OCI-LY7 (cell line): ENCODE data around the gene NSMCE3. TPM values are rescaled to one million over a fixed set of nuclear protein-coding genes. Genes with fewer than 3 reads are reported as not detected.

Experiments
- BruUV-seq: library from RNA; stranded (reverse); fragments of 400-500 nt; replicated peaks from 2 replicates; lab custom pipeline; 2021; lab: Mats Ljungman, UMichigan
- CTCF ChIA-PET: fragments of 300-600 bp; sonication (Branson Sonifier 250); formaldehyde crosslinking; loops from one replicate; lab custom pipeline; 2022; ENCODE audit warnings: antibody characterized with exemption; ENCODE audit not compliant: unreplicated experiment; lab: Charles Lee
- POLR2A ChIA-PET: fragments of 300-600 bp; sonication (Branson Sonifier 250); formaldehyde crosslinking; loops from one replicate; lab custom pipeline; 2022; ENCODE audit warnings: antibody characterized with exemption; lab: Charles Lee
- DNase-seq: peaks from one replicate; pipeline ENCODE4 v3.0.0-alpha.2; 2015; ENCODE audit warnings: low spot score
- H2AFZ ChIP-seq: fragments of 200-600 bp; sonication (generic), shearing (Covaris generic); 2 replicates; pipeline ENCODE4 v1.6.1; 2014; ENCODE audit warnings: mild to moderate bottlenecking, antibody characterized with exemption, low read length, moderate library complexity
- H3K27ac ChIP-seq: fragments of 200-600 bp; sonication (generic); 2 replicates; pipeline ENCODE4 v1.5.1; 2014; ENCODE audit warnings: mixed run types, low read depth, mild to moderate bottlenecking, moderate library complexity, low read length, inconsistent platforms; ENCODE audit not compliant: poor library complexity, severe bottlenecking
- H3K36me3 ChIP-seq: fragments of 200-600 bp; sonication (generic); 2 replicates; pipeline ENCODE4 v1.6.1; 2014; ENCODE audit warnings: mild to moderate bottlenecking, antibody characterized with exemption, low read length, moderate library complexity, mixed read lengths; ENCODE audit not compliant: insufficient read depth
- H3K4me1 ChIP-seq: fragments of 200-600 bp; sonication (generic); 2 replicates; pipeline ENCODE4 v1.5.1; 2014; ENCODE audit warnings: mild to moderate bottlenecking, low read length; ENCODE audit not compliant: insufficient read depth, poor library complexity, severe bottlenecking
- H3K4me2 ChIP-seq: fragments of 200-600 bp; sonication (generic); 2 replicates; pipeline ENCODE4 v1.6.1; 2014; ENCODE audit warnings: mild to moderate bottlenecking, low read length
- H3K4me3 ChIP-seq: fragments of 200-600 bp; sonication (generic); 2 replicates; pipeline ENCODE4 v1.5.1; 2014; ENCODE audit warnings: mild to moderate bottlenecking, low read depth, low read length; ENCODE audit not compliant: poor library complexity, severe bottlenecking
- H3K79me2 ChIP-seq: fragments of 200-600 bp; sonication (generic); 2 replicates; pipeline ENCODE4 v1.6.1; 2016; ENCODE audit warnings: low read depth, mild to moderate bottlenecking, low read length, moderate library complexity, mixed read lengths; ENCODE audit not compliant: insufficient read depth
- H3K9me2 ChIP-seq: fragments of 200-600 bp; sonication (generic); 2 replicates; pipeline ENCODE4 v1.6.1; 2016; ENCODE audit warnings: mild to moderate bottlenecking, low read length, mixed read lengths; ENCODE audit not compliant: insufficient read depth
- H3K9me3 ChIP-seq: fragments of 200-600 bp; sonication (generic); 2 replicates; pipeline ENCODE4 v1.6.1; 2014; ENCODE audit warnings: mild to moderate bottlenecking, mixed run types, low read length, mixed read lengths
- H4K20me1 ChIP-seq: fragments of 200-600 bp; sonication (generic); 2 replicates; pipeline ENCODE4 v1.6.1; 2014; ENCODE audit warnings: mild to moderate bottlenecking, antibody characterized with exemption, low read length, moderate library complexity, mixed read lengths; ENCODE audit not compliant: insufficient read depth
- EZH2phosphoT487 ChIP-seq: fragments of 200-600 bp; sonication (generic); IDR thresholded peaks from 2 replicates; pipeline ENCODE4 v1.6.1; 2018; ENCODE audit warnings: low read depth, borderline replicate concordance, mild to moderate bottlenecking, mixed run types, antibody characterized with exemption, low read length, moderate library complexity, mixed read lengths
- intact Hi-C: fragments of 100-400 bp; cut with micrococcal nuclease; formaldehyde crosslinking; loops from one replicate; pipeline ENCODE4 v1.10.0; 2022; ENCODE audit not compliant: unreplicated experiment
- total RNA-seq, 2 experiments: library from RNA; depleted of rRNA in 1 of 2; stranded (reverse); fragments of >200 nt in 1 of 2; shearing (Covaris generic) in 1 of 2; gene quantifications; 2 replicates each; pipeline ENCODE4 v1.2.3, GENCODE V29; 2014 to 2022
- TF ChIP-seq, protein P1 (sequence below): fragments of 200-600 bp; sonication (generic); conservative IDR thresholded peaks from 2 replicates; pipeline ENCODE4 v1.5.1; 2014; ENCODE audit warnings: mild to moderate bottlenecking, antibody characterized with exemption, low read length, moderate library complexity, mixed read lengths

Gene NSMCE3
- total RNA-seq, 2 experiments from 2014 or later: 18.6 to 29.4 TPM

DNA sequence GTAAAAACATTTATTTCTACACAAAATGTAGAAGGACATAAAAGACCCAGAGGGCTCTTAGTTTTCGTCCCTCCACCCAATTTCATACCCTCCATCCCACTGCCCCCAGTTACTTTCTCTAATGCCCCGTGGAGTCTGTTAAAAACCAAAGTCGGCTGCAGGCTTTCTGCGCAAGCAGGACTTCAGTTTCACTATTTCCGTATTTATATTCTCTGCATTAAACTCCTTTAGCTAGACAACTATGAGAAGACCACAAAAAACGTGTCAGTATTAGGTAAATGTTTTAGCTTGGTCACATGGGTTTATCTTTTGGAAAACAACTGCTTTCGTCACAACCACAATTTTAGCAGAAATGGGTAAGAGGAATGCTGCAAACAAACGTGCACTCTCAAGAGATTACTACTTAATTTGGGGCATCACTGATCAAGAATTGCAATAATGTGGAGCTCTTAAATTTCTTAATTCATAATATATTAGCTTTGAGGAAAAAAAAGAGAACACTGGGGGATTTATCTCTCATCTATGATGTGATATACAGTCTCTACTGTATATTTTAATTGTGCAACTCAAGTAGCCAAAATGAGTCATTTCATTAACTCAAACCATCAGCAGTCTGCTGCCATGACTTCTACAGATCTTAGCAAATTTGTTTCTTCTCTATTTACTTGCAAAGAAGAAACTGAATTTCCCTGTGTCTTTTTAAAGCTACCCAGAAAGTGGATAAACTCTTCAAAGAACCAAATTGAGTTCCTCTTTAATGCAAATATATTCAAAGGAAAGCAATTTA, 740 bp upstream of the NSMCE3 start:
- H3K4me1 ChIP-seq: peaks cover 28% of the 10 kb centered on the region
- TF ChIP-seq, protein P1, sequence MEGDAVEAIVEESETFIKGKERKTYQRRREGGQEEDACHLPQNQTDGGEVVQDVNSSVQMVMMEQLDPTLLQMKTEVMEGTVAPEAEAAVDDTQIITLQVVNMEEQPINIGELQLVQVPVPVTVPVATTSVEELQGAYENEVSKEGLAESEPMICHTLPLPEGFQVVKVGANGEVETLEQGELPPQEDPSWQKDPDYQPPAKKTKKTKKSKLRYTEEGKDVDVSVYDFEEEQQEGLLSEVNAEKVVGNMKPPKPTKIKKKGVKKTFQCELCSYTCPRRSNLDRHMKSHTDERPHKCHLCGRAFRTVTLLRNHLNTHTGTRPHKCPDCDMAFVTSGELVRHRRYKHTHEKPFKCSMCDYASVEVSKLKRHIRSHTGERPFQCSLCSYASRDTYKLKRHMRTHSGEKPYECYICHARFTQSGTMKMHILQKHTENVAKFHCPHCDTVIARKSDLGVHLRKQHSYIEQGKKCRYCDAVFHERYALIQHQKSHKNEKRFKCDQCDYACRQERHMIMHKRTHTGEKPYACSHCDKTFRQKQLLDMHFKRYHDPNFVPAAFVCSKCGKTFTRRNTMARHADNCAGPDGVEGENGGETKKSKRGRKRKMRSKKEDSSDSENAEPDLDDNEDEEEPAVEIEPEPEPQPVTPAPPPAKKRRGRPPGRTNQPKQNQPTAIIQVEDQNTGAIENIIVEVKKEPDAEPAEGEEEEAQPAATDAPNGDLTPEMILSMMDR: no peak
- no peak for TF ChIP-seq EZH2phosphoT487
- H3K36me3 ChIP-seq: peaks cover 3% of the 10 kb centered on the region; the same call in 1 of the 2 replicates
- intact Hi-C loops: no loop called here
- H3K79me2 ChIP-seq: peaks cover 41% of the 10 kb centered on the region
- peak; percentile 38 for DNase-seq
- no peaks in the 10 kb centered on the region for H3K9me2 ChIP-seq
- TSS peak; percentile 81 for BruUV-seq
- peak overlapping the region; percentile 95 for H2AFZ ChIP-seq
- peak overlapping the region; percentile 93 for H3K4me2 ChIP-seq
- H3K4me3 ChIP-seq: peak overlapping the region; percentile 98
- peak overlapping the region; percentile 99 for H3K27ac ChIP-seq
- H4K20me1 ChIP-seq: peaks cover 30% of the 10 kb centered on the region
- POLR2A ChIA-PET: interaction anchor here (2.6 kb wide), 1 partner anchor 11 kb away, joined by 11 read pairs; no protein-coding TSS in a partner anchor
- H3K9me3 ChIP-seq: no peaks in the 10 kb centered on the region; the same call in 1 of the 2 replicates
- CTCF ChIA-PET: no interaction called here

DNA sequence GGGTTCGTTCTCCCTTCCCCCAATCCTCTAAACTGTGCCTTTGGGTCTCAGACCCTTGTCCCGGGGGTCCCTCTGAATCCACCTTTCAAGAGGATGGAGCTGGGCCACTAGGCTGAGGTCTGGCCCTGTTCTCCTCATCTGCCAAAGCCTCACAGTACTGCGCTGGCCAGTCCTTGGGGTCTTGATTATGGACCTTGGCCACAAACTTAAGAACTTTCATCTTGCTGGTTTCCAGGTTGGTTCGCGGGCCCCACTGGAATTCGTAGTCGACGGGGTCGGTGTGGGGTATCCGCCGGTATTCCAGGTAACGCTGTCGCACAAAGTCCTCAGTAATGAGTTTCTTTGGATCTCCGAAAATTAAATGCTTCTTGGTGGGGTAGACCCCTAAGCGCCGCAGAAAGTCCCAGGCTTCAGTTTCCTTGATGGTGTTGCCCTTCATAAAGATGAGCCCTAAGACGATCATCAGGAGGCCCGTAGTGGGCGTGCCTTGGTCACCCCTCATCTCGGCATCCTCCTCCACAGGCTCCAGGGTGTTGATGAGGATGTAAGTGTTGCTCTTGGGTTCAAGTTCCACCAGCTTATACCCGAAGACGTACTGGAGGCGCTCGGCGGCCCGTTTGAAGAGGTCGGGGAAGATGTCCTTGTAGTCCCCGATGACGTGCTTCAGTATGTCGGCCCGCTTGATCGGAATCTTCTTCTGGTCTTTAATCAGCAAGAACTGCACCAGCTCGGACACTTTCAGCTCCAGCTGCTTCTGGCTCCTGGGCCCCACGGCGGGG, 727 bp downstream of the NSMCE3 start:
- Histone ChIP-seq H3K79me2 (peaks cover 46% of the 10 kb centered on the region), H3K9me3 (no peaks in the 10 kb centered on the region; the same call in 1 of the 2 replicates), H3K27ac (peak overlapping the region; percentile 99), H3K36me3 (peaks cover 3% of the 10 kb centered on the region; the same call in 1 of the 2 replicates), H3K4me1 (peaks cover 28% of the 10 kb centered on the region), H3K4me2 (peak overlapping the region; percentile 93), H4K20me1 (peaks cover 30% of the 10 kb centered on the region), H3K9me2 (no peaks in the 10 kb centered on the region), H2AFZ (peak overlapping the region; percentile 70), H3K4me3 (peak overlapping the region; percentile 98)
- TF ChIP-seq EZH2phosphoT487: no peak
- TF ChIP-seq, protein P1: no peak
- CTCF ChIA-PET: no interaction called here
- intact Hi-C loops: loop anchor here (1.0 to 10.0 kb wide), 3 partner anchors 60 to 476 kb away; no protein-coding TSS in a partner anchor
- BruUV-seq: no TSS peak
- POLR2A ChIA-PET: interaction anchor here (0.8 kb wide), 1 partner anchor 129 kb away, joined by 3 read pairs; no protein-coding TSS in a partner anchor
- peak; percentile 63 for DNase-seq
